HUDEP-2 (cell line): ENCODE measurements around the gene OSBP2.

Experiments
- DNase-seq, 76 experiments: peaks; one replicate each; lab custom pipeline; 2025; ENCODE audit not compliant: unreplicated experiment in 76 of 76; lab: John Stamatoyannopoulos, UW

OSBP2 gene

DNA sequence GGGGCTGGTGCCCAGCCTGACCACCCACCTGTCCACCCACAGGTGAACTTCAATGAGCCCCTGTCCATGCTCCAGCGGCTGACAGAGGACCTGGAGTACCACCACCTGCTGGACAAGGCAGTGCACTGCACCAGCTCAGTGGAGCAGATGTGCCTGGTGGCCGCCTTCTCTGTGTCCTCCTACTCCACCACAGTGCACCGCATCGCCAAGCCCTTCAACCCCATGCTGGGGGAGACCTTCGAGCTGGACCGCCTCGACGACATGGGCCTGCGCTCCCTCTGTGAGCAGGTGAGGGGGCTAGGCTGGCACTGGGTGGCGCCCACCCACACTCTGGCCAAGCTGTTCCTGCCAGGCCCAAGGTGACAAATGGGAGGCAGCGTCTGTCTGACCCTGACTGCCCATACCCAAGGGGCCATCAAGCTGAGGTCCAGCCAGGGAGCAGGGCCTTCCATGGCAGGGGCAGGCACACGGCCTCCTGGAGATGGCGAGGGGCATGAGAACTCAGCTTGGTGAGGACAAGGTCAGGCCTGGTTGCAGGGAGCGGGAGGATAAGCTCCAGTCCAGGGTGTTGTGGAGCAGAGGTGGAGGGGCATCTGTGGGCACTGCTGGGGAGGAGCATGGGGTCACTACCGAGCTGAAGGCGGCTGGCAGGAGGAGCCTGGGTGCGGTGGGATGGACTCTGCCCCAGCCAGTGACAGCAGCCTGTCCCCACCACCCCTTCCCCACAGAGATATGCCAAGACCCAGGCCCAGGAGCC is 196.2 kb downstream of the OSBP2 start:
- peak in 26 of 76 experiments; percentile 11 to 49 (median 24) for DNase-seq

DNA sequence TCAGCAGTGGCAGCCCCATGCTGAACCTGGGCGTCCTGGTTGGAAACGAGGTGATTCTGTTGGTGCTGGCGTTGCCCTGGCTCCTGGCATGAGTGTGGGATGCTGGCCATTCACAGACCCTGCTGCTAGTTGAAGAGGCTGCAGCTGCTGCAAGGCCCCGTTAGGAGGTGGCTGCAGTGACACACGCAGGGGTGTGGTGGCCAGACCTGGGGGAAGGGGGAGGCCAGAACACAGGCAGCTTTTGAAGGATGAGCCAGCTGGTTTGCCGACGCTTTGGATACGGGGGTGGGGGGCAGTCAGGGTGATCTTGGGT is 196.7 kb downstream of the OSBP2 start:
- no peak for DNase-seq

DNA sequence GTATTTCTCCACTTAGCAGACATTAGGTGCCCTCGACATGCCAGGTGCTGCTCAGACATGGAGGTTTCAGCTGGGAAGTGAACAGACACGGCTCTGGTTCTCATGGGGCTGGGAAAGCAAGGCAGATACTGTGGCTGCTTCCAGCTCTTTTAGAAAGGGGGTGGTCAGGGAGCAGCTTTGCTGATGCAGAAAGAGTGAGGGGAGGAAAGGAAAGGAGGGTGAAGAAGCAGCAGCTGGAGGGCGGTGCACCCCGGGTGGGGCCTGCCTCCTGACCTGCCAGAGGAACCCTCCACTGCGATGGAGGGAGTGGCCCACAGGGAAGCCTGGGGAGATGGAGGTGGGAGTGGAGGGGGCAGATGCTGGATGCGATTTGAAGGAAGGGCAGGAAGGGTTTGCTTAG is 197.1 kb downstream of the OSBP2 start:
- no peak for DNase-seq

DNA sequence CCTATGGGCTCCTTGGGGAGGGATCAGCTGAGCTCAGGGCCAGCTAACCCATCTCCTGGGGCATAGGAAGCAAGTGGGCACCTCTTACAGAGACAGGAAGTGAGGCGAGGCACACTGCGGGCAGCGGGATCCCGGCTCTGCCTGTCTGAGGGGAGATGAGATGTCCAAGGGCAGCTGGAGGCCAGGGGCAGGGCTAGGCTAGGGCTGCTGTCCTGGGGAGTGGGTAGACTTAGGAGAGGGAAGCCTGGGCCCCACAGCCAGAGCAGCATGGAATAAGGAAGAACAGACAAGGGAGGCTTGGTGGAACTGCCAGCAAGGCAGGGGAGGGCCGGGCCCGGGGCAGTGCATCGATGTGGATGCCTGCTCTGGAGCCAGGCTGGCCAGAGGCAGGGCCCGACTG is 197.6 kb downstream of the OSBP2 start:
- DNase-seq = no peak

DNA sequence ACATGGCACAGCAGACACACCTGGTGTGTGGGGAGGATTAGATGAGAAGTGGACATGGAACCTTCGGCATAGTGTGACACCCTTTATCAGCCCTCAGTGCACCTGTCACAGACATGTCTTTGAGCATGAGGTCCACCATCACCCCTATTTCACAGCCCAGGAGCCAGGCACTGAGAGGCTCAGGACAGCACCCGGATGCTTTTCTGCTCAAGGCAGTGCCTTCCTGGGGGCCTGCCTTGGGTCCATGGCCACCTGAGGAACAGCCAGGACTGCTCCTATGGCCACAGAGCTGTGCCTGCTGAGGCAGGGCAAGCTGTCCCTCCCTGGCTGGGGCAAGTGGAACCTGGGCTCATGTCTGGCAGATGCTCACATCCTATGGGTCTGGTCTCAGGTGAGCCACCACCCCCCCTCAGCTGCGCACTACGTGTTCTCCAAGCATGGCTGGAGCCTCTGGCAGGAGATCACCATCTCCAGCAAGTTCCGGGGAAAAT is 198.1 kb downstream of the OSBP2 start:
- no peak for DNase-seq

DNA sequence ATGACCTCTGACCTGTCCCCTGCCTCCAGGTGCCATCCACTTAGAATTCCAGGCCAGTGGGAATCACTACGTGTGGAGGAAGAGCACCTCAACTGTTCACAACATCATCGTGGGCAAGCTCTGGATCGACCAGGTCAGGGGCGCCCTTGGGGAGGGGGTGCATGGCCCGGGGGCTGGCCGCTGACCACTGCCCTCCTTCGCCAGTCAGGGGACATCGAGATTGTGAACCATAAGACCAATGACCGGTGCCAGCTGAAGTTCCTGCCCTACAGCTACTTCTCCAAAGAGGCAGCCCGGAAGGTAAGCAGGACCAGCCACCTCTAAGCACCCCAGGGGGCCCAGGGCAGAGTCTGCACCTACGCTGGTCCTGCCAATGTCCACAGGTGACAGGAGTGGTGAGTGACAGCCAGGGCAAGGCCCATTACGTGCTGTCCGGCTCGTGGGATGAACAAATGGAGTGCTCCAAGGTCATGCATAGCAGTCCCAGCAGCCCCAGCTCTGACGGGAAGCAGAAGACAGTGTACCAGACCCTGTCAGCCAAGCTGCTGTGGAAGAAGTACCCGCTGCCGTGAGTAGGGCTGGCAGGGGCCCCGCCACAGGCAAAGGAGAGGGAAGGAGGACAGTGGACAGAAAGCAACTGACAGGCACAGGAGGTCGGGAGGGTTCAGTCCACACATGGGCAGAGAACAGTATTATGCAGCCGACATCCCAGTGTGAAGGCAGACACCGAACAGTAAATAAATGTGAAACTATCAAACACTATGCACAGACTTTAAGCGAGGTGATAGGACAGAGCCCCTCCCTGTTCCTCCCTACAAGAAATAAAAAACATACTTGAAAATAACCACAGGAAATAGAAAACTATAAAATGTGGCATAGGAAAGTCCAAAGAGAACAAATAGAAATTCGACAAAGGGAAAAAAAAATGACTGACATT is 199.0 kb downstream of the OSBP2 start:
- DNase-seq = no peak

DNA sequence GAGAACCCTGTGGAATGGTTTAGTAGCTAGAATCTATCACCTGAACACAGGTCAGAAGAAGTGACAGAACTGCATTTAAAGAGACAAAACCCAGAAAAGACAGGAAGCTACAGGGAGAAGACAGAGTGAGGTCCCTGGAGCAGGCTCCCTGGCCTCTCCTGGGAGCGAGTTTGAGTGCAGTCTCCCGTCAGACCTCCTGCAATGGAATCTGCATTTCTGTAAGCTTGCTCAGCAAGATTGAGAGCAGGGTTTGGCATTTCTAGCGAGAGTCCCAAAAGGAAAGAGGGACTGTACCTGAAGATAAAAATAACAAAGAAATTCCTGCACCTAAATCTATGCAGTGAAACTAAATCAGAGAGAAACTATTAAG is 199.7 kb downstream of the OSBP2 start:
- DNase-seq = no peak

DNA sequence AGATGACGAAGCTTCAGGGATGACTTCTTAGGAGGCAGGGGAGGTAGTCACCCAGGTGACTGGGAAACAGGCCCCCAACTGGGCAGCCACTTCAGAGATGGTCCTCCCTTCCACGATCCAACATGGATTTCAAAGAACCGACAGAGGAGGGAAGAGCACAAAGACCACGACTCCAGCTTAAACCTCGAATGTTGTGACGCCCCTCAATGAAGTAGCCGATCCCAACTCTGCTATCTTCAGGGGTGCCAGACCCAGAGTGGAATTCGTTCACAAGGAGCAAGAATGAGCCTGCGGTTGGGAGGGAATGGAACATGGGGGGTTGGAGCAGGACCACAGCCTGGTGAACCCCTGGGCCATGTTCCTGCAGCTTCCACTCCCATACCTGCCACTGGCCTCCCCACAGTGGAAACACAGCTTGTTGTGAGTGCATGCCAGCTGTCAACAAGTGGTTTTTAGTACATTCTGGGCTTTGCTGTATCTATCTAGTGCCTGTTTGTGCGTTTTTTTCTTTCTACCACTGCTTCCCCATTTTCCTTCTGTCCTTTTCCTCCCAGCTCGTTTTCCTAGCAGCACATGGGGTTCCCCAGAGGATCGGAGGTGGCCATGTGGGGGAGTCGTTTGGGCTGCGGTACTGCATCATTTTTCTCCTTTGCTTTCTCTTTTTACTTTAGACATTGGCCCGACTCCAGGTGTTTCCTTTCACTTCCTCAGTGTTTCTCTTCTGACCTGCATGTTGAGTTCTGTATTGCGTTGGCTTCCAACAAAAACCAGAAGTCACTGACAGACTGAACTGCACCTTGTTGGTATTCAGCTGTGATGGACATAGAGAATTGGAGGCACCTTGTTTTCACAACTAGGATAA is 208.1 kb downstream of the OSBP2 start:
- DNase-seq = no peak

DNA sequence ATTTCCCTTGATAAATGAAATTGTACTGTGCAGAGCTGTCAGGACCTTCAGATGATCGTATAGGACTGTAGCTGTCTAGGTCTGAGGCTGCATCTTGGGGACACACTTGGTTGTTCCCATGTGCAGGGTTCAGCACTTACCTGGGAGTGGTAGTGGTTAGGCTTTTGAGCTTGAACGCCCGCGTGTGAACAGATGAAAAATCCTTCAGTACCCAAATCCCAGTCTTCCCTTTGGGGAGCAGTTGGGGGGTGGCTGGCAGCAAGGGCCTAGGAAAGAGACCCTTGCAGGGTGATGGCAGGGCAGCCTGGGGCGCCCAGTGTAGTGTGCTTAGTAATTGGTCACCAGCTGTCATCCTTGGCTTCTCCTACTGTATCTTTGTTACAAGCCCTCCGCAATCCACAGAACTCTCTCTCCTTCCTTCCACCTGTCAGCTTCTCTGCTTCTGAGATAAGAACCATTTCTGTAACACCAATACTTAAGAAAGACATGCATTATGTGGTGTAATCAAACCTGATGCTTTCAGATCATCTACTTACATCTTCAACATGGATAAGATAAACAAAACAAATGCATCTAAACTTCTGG is 209.3 kb downstream of the OSBP2 start:
- no peak for DNase-seq

DNA sequence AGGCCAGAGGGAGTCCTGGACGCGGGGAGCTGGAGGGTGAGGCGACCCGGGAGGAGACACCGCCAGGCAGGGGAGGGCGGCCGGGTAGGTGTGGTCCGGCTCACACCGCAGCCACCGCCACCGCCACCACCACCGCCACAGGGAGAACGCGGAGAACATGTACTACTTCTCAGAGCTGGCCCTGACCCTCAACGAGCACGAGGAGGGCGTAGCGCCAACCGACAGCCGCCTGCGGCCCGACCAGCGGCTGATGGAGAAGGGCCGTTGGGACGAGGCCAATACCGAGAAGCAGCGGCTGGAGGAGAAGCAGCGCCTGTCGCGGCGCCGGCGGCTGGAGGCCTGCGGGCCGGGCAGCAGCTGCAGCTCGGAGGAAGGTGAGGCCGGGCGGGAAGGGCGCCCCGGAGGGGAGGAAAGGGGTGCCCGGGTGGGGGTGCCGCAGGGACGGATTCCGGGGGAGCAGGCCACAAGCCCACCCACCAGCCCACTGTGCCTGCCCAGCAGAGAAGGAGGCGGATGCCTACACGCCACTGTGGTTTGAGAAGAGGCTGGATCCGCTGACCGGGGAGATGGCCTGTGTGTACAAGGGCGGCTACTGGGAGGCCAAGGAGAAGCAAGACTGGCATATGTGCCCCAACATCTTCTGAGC is 211.1 kb downstream of the OSBP2 start:
- DNase-seq = no peak

DNA sequence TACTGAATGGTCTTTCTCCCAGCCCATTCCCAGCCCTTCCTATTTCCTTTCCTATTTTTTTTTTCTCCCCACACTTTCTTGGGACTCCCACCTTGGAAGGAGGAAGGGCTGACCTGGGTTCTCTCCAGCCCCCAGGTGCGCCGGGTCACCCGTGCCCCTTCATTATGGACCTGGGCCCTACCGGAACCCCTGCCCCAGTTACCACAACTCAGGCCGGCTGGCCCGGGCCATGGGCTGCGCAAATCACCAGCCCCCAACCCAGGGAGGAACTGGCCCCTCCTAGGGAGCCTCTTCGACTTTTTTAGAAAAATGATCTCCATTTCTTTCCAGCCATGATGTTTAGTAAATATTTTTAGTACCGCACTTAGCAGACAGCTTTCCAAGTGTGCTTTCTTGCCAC is 211.7 kb downstream of the OSBP2 start:
- DNase-seq = no peak

DNA sequence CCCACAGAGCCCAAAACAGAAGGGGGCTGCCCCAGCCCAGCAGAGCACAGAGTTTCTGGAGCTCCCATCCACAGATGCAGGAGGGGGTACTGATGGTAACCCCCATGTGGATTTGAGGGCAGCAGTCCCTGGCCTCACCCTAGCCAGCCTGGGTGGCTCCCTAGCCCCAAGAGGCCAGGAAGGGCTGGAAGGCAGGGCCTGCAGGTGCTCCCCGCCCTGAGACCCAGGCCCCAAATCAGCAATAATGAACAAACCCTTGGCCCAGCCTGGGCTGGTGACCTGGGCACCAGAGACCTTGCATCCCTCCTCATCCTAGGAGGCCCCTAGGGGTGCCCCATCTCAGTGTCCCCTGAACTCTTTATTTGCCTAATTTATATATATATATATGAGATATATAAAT is 212.3 kb downstream of the OSBP2 start:
- DNase-seq = no peak

DNA sequence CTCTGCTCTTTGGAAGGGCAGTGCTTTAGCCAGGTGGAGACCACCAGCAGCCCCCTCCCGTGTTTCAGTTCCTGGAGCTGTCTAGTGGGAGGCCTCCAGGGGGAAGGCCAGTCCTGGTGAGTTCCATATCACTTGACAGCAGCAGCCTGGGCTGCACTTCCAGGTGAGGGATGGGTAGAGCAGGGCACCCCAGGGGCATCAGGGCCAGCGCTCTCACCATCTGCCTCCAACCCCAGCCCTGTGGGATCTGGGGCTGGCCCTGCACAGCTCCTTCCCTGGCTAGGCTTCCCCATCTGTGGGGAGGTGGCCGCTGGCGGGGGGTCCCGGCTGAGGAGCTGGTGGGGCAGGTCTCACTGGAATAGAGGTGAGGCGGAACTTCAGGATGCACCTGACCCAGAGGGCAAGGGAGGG is 213.4 kb downstream of the OSBP2 start:
- DNase-seq = peak in 1 of 76 experiments; percentile 27

DNA sequence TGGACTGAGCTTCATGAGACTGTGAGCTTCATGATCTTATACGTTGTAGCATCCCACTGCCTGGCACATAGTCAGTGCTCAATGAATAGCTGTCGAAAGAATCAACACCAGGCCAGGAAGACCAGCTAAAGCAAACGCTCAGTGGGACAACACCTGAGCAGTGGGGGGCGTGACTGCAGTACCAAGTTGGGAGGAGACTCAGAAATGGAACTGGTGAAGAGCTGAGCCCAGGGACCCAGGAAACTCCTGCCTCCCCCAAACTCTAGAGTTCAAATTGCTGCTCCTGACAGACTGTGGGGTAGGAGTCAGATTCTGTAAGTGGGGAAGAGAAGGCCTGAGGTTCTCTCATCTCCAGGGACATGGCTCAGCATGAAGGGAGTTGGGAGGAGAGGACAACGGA is 214.6 kb downstream of the OSBP2 start:
- DNase-seq = no peak

DNA sequence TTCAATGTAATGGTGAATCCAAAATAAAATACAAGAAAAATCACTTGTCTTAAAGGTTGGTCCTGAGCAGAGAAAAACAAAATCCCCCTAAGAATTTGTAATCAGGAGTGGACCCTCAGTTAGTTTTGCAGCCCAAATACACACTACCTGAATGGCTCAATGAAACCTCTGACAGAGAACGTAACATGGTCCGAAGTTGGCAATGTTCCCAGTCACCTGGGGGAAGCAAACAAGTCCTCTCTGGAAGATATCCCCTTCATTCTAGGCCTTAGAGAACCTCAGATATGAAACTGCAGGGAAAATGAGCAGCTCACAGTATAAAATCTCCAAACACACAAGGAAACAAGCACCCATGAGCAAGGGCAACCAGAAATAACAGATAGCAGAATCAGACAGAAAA is 215.7 kb downstream of the OSBP2 start:
- no peak for DNase-seq

DNA sequence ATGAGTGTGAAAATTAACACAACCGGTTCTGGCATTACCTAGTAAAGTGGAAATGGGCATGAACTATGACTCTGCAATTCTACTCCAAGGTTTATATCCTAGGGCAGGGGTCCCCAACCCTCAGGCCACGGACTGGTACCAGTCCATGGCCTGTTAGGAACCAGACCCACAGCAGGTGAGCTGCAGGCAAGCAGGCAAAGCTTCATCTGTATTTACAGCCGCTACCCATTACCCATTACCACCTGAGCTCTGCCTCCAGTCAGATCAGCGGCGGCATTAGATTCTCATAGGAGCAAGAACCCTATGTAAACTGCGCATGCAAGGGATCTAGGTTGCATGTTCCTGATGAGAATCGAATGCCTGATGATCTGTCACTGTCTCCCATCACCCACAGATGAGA is 224.1 kb downstream of the OSBP2 start:
- no peak for DNase-seq

DNA sequence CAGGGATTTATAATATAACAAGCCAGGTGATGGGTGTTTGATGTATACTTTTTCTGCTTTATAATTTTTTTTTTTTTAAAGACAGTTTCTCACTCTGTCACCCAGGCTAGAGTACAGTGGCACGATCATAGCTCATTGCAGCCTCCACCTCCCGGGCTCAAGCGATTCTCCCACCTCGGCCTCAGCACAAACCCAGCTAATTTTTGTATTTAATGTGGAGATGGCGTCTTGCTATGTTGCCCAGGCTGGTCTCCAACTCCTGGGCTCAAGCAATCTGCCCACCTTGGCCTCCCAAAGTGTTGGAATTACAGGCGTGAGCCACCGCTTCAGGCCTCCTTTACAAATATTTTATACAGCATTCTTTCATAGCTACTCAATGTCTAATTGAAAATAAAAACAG is 225.3 kb downstream of the OSBP2 start:
- DNase-seq = no peak

DNA sequence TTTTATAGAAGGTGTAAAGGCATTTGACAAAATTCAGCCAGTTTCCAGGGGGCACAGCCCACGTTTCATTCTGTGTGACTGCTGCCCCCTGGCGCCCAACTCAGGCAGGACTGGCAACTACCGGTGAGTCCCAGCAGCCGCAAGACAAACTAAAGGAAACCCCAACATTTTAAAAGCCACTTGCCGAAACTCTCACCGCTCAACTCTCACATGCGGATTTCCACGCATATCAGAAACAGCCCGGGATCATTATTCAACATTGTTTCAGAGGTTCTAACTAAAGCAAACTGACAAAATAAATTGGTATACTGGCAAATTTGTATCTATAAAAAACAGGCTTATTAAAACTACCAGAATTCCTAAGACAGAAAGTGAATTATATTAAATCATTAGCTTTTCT is 225.7 kb downstream of the OSBP2 start:
- peak in 69 of 76 experiments; percentile 7 to 84 (median 64) for DNase-seq

DNA sequence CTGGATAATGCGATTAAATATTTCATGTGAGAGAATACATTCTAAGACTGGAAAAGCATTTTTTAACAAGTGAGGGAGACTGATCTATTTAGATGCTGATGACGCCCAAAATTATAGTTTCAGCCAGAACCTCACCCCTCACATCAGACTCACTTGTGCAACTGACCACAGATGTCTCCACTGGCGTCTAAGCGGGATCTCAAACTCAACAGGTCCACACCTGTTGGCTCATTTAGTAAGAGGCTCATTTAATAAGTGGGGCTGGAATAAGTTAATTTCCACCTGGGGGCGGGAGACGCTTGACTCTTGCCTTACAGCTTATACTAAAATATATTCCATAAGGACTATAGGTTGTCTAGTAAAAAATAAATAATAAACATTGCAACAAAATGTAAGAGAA is 226.4 kb downstream of the OSBP2 start:
- DNase-seq = peak in 4 of 76 experiments; percentile 5 to 10 (median 8)

DNA sequence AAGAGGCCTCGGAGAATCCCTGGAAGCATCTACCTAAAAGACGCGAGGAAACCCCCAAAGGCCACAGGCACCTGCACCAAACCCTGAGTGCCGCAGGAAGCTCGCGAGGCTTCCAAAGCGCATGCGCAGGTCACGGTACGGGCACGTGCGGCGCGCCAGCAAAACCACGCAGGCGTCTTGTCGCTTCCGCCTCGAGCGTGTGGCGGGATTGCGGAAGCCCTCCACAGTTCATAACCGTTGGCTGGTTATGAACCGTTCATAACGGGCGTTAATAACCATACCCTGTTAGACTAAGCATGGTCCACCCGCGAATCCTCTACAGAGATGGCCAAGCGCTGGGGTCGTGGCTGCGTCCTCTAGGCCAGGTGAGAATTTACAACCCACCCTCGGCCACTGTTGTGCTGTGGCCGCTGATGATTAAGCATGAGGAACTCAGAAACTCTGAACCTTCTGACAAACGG is 227.5 kb downstream of the OSBP2 start:
- DNase-seq = peak in 69 of 76 experiments; percentile 10 to 71 (median 54)
